ENCODE data around the gene PROX1.

GRCh38 chr1:213982672-213983492 lies 4.9 kb upstream of the PROX1 start:
- no peak for TF ChIP-seq EZH2 (IDR thresholded peaks at IDR 0.05; ENCODE audit: insufficient read depth, poor library complexity, severe bottlenecking)
- no peak for TF ChIP-seq EZH2phosphoT487 (IDR thresholded peaks at IDR 0.05; ENCODE audit: insufficient read depth, low read depth)
